Activated gamma-delta T cell (primary cell): ENCODE results near the gene EIPR1.
A peak's percentile ranks its signal among the peaks of the same experiment; 100 is the strongest.

Experiments used
- DNase-seq: peaks from one replicate; lab custom pipeline; 2025; lab: John Stamatoyannopoulos, UW

The EIPR1 gene

GRCh38 chr2:3303583-3304406 is 73.8 kb downstream of the EIPR1 start:
- peak; percentile 43 for DNase-seq

- no peak for DNase-seq
These were observed 74.7 kb downstream of the EIPR1 start for GRCh38 chr2:3302751-3303582.

DNA sequence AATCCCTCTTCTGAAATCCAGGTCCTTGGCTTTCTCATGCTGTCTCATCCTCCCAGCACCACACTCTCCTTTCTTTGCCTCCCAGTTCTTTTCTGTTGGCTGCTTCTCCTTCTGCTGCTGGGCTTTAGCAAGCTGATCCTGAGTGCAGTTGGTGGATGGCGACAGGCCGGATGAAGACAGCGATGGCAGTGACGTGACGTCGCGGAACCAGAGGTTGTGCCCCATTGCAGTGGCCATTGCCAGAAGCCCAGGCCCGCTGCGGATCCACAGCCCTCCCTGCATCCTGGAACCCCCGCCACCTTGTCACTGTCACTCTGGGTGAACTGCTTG is 75.2 kb downstream of the EIPR1 start:
- DNase-seq = no peak

- no peak for DNase-seq
These were observed 76.6 kb downstream of the EIPR1 start for GRCh38 chr2:3301001-3301400.

- DNase-seq = no peak
These were observed 77.2 kb downstream of the EIPR1 start for GRCh38 chr2:3300224-3300995.

- no peak for DNase-seq
These were observed 77.9 kb downstream of the EIPR1 start for GRCh38 chr2:3299703-3300102.

DNA sequence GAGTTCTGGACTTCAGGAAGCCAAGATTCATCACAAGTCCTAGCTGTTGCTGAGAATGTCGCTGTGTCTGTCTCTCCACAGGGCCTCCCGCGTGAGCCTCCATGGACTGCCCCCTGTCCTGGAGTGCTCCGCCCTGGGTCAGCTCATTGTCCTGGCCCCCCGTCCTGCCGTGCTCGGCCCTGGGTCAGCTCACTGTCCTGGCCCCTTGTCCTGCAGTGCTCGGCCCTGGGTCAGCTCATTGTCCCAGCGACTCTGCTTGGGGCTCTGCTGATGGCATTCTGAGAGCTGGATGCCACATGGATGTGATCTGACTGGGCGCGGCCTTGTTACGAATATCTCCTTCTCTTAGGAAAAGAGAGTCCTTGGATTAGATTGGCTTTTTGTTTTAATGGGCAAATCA is 78.5 kb downstream of the EIPR1 start:
- no peak for DNase-seq

DNA sequence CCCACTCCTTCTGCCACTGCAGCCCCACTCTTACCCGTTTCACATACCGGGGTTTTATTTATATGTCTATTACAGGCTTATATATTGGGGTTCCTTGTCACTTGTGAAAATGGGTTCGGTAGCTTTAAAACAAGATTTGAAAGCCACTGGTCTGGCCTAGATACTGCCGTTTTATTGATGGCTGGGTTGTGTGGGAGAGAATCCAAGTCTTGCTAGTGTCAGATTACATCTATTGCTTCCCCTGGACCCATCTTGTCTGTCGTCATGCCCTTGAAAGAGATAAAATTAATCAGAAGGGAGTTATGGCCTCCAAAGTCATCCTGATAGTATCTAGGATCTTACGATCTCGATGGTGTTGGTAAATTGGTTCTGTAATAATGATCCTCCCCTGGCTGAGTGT is 79.4 kb downstream of the EIPR1 start:
- no peak for DNase-seq

DNA sequence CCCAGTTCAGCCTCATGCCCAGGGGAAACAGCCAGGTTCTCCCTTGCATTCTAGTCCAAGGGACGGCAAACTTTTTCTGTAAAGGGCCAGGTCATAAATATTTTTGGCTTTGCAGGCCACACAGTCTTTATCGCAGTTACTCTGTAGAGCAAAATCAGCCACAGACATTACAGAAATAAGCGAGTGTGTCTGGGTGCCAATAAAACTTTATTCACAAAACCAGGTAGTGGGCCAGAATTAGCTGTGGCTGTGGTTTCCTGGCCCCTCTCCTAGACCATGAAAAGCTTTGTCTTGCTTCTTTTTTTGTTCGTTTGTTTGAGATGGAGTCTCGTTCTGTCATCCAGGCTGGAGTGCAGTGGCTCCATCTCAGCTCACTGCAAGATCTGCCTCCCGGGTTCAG is 80.1 kb downstream of the EIPR1 start:
- no peak for DNase-seq

DNA sequence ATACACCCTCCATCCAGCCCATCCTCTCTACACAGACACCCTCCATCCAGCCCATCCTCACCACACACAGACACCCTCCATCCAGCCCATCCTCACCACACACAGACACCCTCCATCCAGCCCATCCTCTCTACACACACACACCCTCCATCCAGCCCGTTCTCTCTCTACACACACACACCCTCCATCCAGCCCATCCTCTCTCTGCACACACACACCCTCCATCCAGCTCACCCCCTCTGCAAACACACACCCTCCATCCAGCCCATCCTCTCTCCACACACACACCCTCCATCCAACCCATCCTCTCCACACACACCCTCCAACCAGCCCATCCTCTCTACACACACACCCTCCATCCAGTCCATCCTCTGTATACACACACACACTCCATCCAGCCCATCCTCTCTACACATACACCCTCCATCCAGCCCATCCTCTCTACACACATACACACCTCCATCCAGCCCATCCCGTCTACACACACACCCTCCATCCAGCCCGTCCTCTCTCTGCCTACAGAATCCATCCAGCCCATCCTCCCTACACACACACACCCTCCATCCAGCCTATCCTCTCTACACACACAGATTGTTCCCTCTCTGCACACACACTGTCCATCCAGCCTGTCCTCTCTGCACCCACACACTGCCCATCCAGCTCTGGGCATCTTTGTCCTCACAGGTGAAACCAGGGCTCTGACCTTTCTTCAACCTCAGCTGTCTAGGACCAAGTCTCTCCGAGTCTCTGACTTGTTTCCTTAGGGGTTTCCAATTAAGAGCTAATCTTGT is 81.2 kb downstream of the EIPR1 start:
- no peak for DNase-seq

DNA sequence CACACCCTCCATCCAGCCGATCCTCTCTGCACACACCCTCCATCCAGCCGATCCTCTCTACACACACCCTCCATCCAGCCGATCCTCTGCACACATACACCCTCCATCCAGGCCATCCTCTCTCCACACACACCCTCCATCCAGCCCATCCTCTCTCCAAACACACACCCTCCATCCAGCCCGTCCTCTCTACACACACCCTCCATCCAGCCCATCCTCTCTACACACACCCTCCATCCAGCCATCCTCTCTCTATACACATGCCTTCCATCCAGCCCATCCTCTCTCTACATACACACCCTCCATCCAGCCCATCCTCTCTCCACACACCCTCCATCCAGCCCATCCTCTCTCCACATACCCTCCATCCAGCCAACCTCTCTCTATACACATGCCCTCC is 83.1 kb downstream of the EIPR1 start:
- no peak for DNase-seq

GRCh38 chr2:3294069-3294468 is 83.5 kb downstream of the EIPR1 start:
- no peak for DNase-seq

DNA sequence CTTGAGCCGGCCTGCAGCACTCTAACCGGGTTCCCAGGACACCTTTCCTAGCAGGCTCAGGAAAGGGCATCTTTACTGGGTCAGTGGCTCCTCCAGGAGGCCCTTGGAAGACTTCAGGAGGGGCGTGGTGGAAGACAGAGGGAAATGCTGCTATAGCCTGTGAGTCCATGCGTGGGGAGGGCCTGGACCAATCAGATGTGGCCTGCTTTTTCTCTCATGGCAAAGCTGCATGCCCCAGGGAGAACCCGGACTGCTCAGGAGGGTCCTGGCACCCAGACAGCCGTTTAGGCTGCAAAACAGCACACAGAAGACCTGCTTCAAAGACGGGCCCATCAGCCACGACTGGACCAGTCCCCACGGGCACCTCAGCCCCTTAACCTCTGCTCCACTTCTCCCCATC is 84.4 kb downstream of the EIPR1 start:
- no peak for DNase-seq

DNA sequence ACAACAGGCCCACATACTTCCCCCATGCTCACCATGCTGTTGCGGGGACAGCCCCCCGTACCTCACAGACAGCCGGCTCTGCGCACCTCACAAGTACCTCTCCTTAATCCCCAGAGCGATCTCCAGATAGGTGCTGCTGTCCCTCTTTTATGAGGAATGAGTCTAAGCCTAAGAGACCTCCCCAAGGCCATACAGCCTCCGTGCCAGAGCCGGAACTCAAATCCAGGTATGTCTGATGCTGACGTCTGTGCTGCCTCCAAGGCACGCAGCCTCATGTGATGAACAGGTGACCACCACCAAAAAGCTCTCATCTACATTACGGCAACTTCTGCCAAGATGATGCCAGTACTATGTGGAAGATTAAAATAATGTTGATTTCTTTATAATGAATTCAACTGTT is 85.2 kb downstream of the EIPR1 start:
- DNase-seq = no peak

DNA sequence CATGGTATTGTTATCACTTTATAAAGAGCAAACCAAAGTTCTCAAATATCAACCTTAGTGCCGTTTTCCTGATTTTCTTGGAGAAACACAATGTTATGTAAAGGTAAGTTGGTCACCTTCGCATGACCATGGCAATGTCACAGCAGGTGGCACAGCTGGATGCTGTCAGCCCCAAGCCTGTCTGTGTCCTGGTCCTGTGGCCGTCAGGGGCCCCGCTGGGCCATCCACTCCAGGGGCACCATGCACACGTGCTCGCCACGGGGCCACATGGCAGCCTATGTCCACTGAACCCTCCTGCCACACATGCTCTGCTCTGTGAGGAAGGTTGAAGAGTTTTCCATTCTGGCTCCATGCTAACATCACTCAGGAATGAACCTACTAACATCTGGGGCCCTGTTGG is 85.9 kb downstream of the EIPR1 start:
- no peak for DNase-seq

- no peak for DNase-seq
These were observed 86.5 kb downstream of the EIPR1 start for GRCh38 chr2:3291113-3291512.

- no peak for DNase-seq
These were observed 87.0 kb downstream of the EIPR1 start for GRCh38 chr2:3290655-3291054.

DNA sequence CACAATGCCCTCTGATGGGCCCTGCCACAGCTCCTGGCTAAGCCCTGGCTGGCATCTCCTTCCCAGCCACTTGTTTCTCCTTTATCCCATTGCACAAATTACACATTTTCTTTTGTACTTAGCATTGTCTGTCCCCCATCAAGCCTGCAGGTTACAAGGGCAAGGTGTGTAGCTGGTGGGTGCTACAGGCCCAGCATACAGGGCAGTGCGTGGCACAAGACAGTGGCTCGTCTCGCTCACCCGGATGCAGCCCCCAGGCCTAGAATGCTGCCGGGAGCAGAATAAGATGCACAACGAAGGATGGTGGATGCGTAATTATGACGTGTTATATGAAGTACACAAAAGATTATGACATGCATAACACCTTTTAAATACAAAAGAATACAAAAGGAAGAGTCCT is 87.6 kb downstream of the EIPR1 start:
- no peak for DNase-seq

- DNase-seq = no peak
These were observed 88.1 kb downstream of the EIPR1 start for GRCh38 chr2:3289526-3289925.

- DNase-seq = no peak
These were observed 88.5 kb downstream of the EIPR1 start for GRCh38 chr2:3289171-3289515.

GRCh38 chr2:3288470-3289170 is 89.0 kb downstream of the EIPR1 start:
- DNase-seq = no peak
